NB4 (cell line): Measurements from ENCODE around the gene GXYLT1.
A peak's percentile ranks its signal among the peaks of the same experiment; 100 is the strongest.

Source experiments
- DNase-seq: peaks from one replicate; pipeline ENCODE4 v3.0.0; 2010; ENCODE audit warnings: low read depth
- H3K4me3 ChIP-seq: one replicate; pipeline ENCODE4 v1.5.1; 2011; ENCODE audit warnings: mild to moderate bottlenecking, low read depth, low read length, moderate library complexity
- MYC ChIP-seq: IDR thresholded peaks from 2 replicates; pipeline ENCODE4 v1.6.1; 2011; ENCODE audit warnings: low read depth, low read length
- POLR2A ChIP-seq: IDR thresholded peaks from 2 replicates; pipeline ENCODE4 v1.6.1; 2011; ENCODE audit warnings: mild to moderate bottlenecking; ENCODE audit not compliant: insufficient read length; ENCODE audit errors: extremely low read depth
- TF ChIP-seq, protein P1 (sequence below): IDR thresholded peaks from 2 replicates; pipeline ENCODE4 v1.6.1; 2011; ENCODE audit warnings: low read depth, low read length
- TF ChIP-seq, protein P2 (sequence below): IDR thresholded peaks from one replicate; pipeline ENCODE4 v1.5.1; 2012; ENCODE audit warnings: low read depth, low read length

Gene GXYLT1

DNA sequence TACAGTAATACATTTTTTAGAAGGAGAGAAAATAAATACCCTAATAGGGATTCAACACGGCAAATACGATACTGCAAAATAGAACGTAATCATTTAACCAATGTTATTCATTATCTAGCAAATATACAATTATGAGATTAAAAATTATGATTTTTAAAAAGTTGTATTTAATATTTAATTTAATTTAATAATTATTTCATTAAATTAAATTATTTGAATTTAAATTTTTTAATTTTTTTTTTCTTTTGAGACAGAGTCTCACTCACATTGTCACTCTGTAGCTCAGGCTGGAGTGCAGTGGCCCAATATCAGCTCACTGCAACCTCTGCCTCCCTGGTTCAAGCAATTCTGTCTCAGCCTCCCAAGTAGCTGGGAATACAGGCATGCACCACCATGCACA is 42.0 kb downstream of the GXYLT1 start:
- no peak overlapping the region for H3K4me3 ChIP-seq
- TF ChIP-seq, protein P1, sequence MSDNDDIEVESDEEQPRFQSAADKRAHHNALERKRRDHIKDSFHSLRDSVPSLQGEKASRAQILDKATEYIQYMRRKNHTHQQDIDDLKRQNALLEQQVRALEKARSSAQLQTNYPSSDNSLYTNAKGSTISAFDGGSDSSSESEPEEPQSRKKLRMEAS, result no peak
- TF ChIP-seq MYC (no peak), POLR2A (no peak)
- TF ChIP-seq, protein P2, sequence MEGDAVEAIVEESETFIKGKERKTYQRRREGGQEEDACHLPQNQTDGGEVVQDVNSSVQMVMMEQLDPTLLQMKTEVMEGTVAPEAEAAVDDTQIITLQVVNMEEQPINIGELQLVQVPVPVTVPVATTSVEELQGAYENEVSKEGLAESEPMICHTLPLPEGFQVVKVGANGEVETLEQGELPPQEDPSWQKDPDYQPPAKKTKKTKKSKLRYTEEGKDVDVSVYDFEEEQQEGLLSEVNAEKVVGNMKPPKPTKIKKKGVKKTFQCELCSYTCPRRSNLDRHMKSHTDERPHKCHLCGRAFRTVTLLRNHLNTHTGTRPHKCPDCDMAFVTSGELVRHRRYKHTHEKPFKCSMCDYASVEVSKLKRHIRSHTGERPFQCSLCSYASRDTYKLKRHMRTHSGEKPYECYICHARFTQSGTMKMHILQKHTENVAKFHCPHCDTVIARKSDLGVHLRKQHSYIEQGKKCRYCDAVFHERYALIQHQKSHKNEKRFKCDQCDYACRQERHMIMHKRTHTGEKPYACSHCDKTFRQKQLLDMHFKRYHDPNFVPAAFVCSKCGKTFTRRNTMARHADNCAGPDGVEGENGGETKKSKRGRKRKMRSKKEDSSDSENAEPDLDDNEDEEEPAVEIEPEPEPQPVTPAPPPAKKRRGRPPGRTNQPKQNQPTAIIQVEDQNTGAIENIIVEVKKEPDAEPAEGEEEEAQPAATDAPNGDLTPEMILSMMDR, result no peak
- DNase-seq, result no peak

DNA sequence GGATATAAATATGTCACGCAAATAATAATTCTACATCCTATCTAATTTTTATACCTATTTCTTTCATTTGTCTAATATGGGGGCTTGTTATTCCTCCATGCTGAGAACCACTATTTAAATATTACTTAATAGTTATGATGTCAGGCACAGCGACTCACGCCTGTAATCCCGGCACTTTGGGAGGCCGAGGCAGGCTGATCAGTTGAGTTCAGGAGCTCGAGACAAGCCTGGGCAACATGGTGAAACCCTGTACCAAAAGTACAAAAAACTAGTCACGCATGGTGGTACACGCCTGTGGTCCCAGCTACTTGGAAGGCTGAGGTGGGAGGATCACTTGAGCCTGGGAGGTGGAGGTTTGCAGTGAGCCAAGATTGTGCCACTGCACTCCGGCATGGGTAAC is 45.2 kb downstream of the GXYLT1 start:
- TF ChIP-seq MYC (no peak), POLR2A (no peak)
- TF ChIP-seq, protein P2, result no peak
- TF ChIP-seq, protein P1, result no peak
- no peak for DNase-seq
- no peak overlapping the region for H3K4me3 ChIP-seq

DNA sequence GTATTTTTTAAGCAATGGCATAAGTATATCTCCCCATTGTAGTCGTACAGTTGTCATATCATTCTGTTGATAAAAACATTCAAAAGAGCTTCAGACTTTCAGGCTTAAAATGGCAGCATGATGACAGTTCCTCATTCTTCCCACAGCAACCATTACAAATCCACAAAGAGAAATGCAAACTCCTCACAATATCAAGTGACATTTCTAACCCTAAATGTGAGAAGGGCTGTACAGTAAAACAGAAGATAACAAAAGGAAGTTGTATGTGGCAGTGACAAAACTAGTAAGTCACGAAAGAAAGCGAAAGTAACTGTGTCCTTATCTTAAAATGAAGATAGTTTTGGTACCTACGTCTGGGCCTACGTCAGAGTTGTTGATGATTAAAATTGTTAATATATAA is 46.7 kb downstream of the GXYLT1 start:
- no peak overlapping the region for H3K4me3 ChIP-seq
- TF ChIP-seq MYC (no peak), POLR2A (no peak)
- TF ChIP-seq, protein P1, result no peak
- TF ChIP-seq, protein P2, result no peak
- peak; percentile 7 for DNase-seq

DNA sequence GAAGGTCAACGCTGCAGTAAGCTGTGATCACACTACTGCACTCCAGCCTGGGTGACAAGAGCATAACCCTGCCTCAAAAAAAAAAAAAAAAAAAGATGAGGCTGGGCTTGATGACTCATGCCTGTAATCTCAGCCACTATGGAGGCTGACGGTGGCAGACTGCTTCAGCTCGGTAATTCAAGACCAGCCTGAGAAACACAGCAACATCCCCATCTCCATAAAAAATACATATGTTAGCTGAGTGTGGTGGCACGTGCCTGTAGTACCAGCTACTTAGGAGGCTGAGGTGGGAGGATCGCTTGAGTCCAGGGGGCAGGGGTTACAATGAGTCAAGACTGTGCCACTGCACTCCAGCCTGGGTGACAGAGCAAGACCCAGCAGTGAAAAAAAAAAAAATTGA is 50.4 kb downstream of the GXYLT1 start:
- TF ChIP-seq MYC, result no peak
- TF ChIP-seq, protein P1, result no peak
- TF ChIP-seq, protein P2, result no peak
- TF ChIP-seq POLR2A, result no peak
- DNase-seq, result peak; percentile 13

DNA sequence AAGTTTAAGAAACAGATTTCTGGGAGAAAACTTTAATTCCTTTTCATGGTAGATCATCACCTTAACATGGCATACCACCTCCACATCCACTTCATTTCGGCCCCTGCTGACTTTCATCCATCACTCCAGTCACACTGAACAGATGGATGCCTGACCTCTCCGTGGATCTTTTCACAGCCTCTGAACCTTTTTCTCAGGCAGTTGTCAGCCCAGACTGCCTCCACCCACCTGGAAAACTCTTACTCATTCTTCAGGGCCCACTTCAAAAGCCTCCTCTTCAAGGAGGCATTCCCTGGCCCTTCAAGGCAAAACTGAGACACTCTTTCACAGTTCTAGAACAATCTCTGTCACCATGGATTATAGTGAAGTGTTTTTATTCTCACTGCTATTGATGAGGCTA is 52.9 kb downstream of the GXYLT1 start:
- DNase-seq, result no peak
- TF ChIP-seq, protein P1, result no peak
- no peak for TF ChIP-seq MYC
- TF ChIP-seq, protein P2, result no peak
- no peak for TF ChIP-seq POLR2A

More for the DNA sequence above, 50.4 kb downstream of the GXYLT1 start:
- no peak overlapping the region for H3K4me3 ChIP-seq

More for the DNA sequence above, 52.9 kb downstream of the GXYLT1 start:
- no peak overlapping the region for H3K4me3 ChIP-seq
